WTC11 (cell line): ENCODE data around the gene COG4. TPM values are rescaled to one million over a fixed set of nuclear protein-coding genes. Genes with fewer than 3 reads are reported as not detected.

Experiments used
- ATAC-seq: fragments of 200-7000 bp; cut with Tn5 transposase; 2 replicates; pipeline ENCODE4 v1.10.0; 2021; ENCODE audit warnings: mild to moderate bottlenecking, moderate library complexity
- CTCF ChIA-PET: fragments of 300-600 bp; sonication (Branson Sonifier 250); formaldehyde crosslinking; loops from one replicate; lab custom pipeline; 2021; ENCODE audit warnings: antibody characterized with exemption; lab: Charles Lee
- POLR2A ChIA-PET: fragments of 350-600 bp; sonication (Branson Sonifier 250); formaldehyde crosslinking; loops from one replicate; lab custom pipeline; 2021; ENCODE audit warnings: antibody characterized with exemption; lab: Charles Lee
- DNase-seq: peaks from one replicate; pipeline ENCODE4 v3.0.0; 2021; ENCODE audit warnings: low spot score
- H3K27ac Mint-ChIP-seq: 2 replicates; pipeline ENCODE4 v1.8.0; 2021; ENCODE audit warnings: mixed read lengths
- H3K27me3 Mint-ChIP-seq: 2 replicates; pipeline ENCODE4 v1.8.0; 2021; ENCODE audit warnings: low read depth, mild to moderate bottlenecking, moderate library complexity, mixed read lengths
- H3K36me3 Mint-ChIP-seq: 2 replicates; pipeline ENCODE4 v1.8.0; 2021; ENCODE audit warnings: mixed read lengths
- H3K4me1 Mint-ChIP-seq: 2 replicates; pipeline ENCODE4 v1.8.0; 2022; ENCODE audit warnings: mixed read lengths
- H3K4me3 Mint-ChIP-seq: 2 replicates; pipeline ENCODE4 v1.8.0; 2021; ENCODE audit warnings: mild to moderate bottlenecking, moderate library complexity, mixed read lengths
- H3K9me3 Mint-ChIP-seq: 2 replicates; pipeline ENCODE4 v1.8.0; 2021; ENCODE audit warnings: mixed read lengths
- AR ChIP-seq: fragments of 250-450 bp; sonication (Bioruptor Pico); IDR thresholded peaks from 2 replicates; pipeline ENCODE4 v1.9.0; 2021; ENCODE audit warnings: mild to moderate bottlenecking
- ELF4 ChIP-seq: sonication (generic); formaldehyde crosslinking; IDR thresholded peaks from 2 replicates; pipeline ENCODE4 v1.8.1; 2022; ENCODE audit warnings: low read depth, mild to moderate bottlenecking, moderate library complexity, missing genetic modification reagents
- FOXP4 ChIP-seq: sonication (generic); formaldehyde crosslinking; IDR thresholded peaks from 2 replicates; pipeline ENCODE4 v1.8.0; 2022; ENCODE audit warnings: mild to moderate bottlenecking, missing genetic modification reagents
- KAT7 ChIP-seq: sonication (generic); formaldehyde crosslinking; IDR thresholded peaks from 2 replicates; pipeline ENCODE4 v1.8.1; 2023; ENCODE audit warnings: missing genetic modification reagents, mild to moderate bottlenecking, borderline replicate concordance
- NR3C1 ChIP-seq: sonication (generic); formaldehyde crosslinking; conservative IDR thresholded peaks from 2 replicates; pipeline ENCODE4 v1.8.1; 2023; ENCODE audit warnings: low read depth, mild to moderate bottlenecking, missing genetic modification reagents
- RELA ChIP-seq: sonication (generic); formaldehyde crosslinking; IDR thresholded peaks from 2 replicates; pipeline ENCODE4 v1.8.1; 2022; ENCODE audit warnings: missing genetic modification reagents, mild to moderate bottlenecking, borderline replicate concordance
- USF1 ChIP-seq: sonication (generic); formaldehyde crosslinking; IDR thresholded peaks from 2 replicates; pipeline ENCODE4 v1.8.0; 2022; ENCODE audit warnings: mild to moderate bottlenecking, missing genetic modification reagents
- ZNF263 ChIP-seq: sonication (generic); formaldehyde crosslinking; IDR thresholded peaks from 2 replicates; pipeline ENCODE4 v1.8.1; 2022; ENCODE audit warnings: low read depth, mild to moderate bottlenecking, moderate library complexity, missing genetic modification reagents
- ZNF317 ChIP-seq: sonication (generic); formaldehyde crosslinking; IDR thresholded peaks from 2 replicates; pipeline ENCODE4 v1.8.1; 2023; ENCODE audit warnings: low read depth, mild to moderate bottlenecking, moderate library complexity, missing genetic modification reagents, borderline replicate concordance
- ZNF396 ChIP-seq: fragments of 250-450 bp; sonication (Bioruptor Pico); IDR thresholded peaks from 2 replicates; pipeline ENCODE4 v1.8.0; 2021; ENCODE audit warnings: mild to moderate bottlenecking, moderate library complexity, borderline replicate concordance
- ZNF416 ChIP-seq: fragments of 250-450 bp; sonication (Bioruptor Pico); IDR thresholded peaks from 2 replicates; pipeline ENCODE4 v1.9.0; 2021; ENCODE audit warnings: mild to moderate bottlenecking, inconsistent platforms
- ZNF423 ChIP-seq: fragments of 250-450 bp; sonication (Bioruptor Pico); IDR thresholded peaks from 2 replicates; pipeline ENCODE4 v2.1.2; 2022; ENCODE audit warnings: mild to moderate bottlenecking, moderate library complexity
- ZNF512 ChIP-seq: sonication (generic); formaldehyde crosslinking; IDR thresholded peaks from 2 replicates; pipeline ENCODE4 v1.8.1; 2022; ENCODE audit warnings: missing genetic modification reagents, borderline replicate concordance
- ZNF532 ChIP-seq: fragments of 250-450 bp; sonication (Bioruptor Pico); IDR thresholded peaks from 2 replicates; pipeline ENCODE4 v1.9.0; 2021; ENCODE audit warnings: mild to moderate bottlenecking, borderline replicate concordance
- ZSCAN18 ChIP-seq: fragments of 250-450 bp; sonication (Bioruptor Pico); IDR thresholded peaks from 2 replicates; pipeline ENCODE4 v2.1.2; 2022; ENCODE audit warnings: mild to moderate bottlenecking, moderate library complexity
- total RNA-seq: library from RNA; stranded (reverse); gene quantifications from 3 replicates; pipeline ENCODE4 v1.2.3, GENCODE V29; 2021
- TF ChIP-seq, protein P1 (sequence below): fragments of 250-450 bp; sonication (Bioruptor Pico); IDR thresholded peaks from 2 replicates; pipeline ENCODE4 v1.8.0; 2021; ENCODE audit warnings: mild to moderate bottlenecking
- TF ChIP-seq, protein P2 (sequence below): sonication (generic); formaldehyde crosslinking; IDR thresholded peaks from 2 replicates; pipeline ENCODE4 v1.8.1; 2023; ENCODE audit warnings: mild to moderate bottlenecking, missing genetic modification reagents, moderate library complexity
- TF ChIP-seq, protein P3 (sequence below): sonication (generic); formaldehyde crosslinking; IDR thresholded peaks from 2 replicates; pipeline ENCODE4 v1.8.0; 2022; ENCODE audit warnings: mild to moderate bottlenecking, missing genetic modification reagents

COG4 gene
- total RNA-seq, 1 experiment from 2014 or later: 56.6 TPM

GRCh38 chr16:70494777-70495176 lies 28.6 kb downstream of the COG4 start:
- CTCF ChIA-PET: no interaction called here
- Mint-ChIP-seq H3K9me3 (no peaks in the 10 kb centered on the region), H3K27ac (no peak overlapping the region), H3K27me3 (no peaks in the 10 kb centered on the region), H3K36me3 (peaks cover 38% of the 10 kb centered on the region), H3K4me3 (no peak overlapping the region), H3K4me1 (no peaks in the 10 kb centered on the region)
- DNase-seq: no peak
- POLR2A ChIA-PET: interaction anchor here (0.7 kb wide), 1 partner anchor 76 kb away, joined by 6 read pairs; no protein-coding TSS in a partner anchor
- no peak for ATAC-seq
- no peak for TF ChIP-seq ZSCAN18 (CRISPR knock-in tag)
- TF ChIP-seq, protein P1, sequence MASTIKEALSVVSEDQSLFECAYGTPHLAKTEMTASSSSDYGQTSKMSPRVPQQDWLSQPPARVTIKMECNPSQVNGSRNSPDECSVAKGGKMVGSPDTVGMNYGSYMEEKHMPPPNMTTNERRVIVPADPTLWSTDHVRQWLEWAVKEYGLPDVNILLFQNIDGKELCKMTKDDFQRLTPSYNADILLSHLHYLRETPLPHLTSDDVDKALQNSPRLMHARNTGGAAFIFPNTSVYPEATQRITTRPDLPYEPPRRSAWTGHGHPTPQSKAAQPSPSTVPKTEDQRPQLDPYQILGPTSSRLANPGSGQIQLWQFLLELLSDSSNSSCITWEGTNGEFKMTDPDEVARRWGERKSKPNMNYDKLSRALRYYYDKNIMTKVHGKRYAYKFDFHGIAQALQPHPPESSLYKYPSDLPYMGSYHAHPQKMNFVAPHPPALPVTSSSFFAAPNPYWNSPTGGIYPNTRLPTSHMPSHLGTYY (CRISPR knock-in tag): no peak
- TF ChIP-seq RELA: no peak
- TF ChIP-seq, protein P2, sequence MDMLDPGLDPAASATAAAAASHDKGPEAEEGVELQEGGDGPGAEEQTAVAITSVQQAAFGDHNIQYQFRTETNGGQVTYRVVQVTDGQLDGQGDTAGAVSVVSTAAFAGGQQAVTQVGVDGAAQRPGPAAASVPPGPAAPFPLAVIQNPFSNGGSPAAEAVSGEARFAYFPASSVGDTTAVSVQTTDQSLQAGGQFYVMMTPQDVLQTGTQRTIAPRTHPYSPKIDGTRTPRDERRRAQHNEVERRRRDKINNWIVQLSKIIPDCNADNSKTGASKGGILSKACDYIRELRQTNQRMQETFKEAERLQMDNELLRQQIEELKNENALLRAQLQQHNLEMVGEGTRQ (CRISPR knock-in tag): no peak

GRCh38 chr16:70494202-70494770 lies 29.1 kb downstream of the COG4 start:
- H3K9me3 Mint-ChIP-seq: no peaks in the 10 kb centered on the region
- TF ChIP-seq ZNF532 (no peak), ZNF423 (CRISPR knock-in tag) (no peak), KAT7 (CRISPR knock-in tag) (no peak), ZNF512 (CRISPR knock-in tag) (no peak), USF1 (CRISPR knock-in tag) (no peak), ZNF416 (CRISPR knock-in tag) (no peak), NR3C1 (no peak), ZNF317 (CRISPR knock-in tag) (no peak), FOXP4 (CRISPR knock-in tag) (no peak), ELF4 (CRISPR knock-in tag) (no peak), AR (CRISPR knock-in tag) (no peak), ZNF396 (CRISPR knock-in tag) (no peak), ZNF263 (no peak)
- TF ChIP-seq, protein P3, sequence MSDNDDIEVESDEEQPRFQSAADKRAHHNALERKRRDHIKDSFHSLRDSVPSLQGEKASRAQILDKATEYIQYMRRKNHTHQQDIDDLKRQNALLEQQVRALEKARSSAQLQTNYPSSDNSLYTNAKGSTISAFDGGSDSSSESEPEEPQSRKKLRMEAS (CRISPR knock-in tag): no peak
- TF ChIP-seq, all 79 proteins: peak for 0
- no peaks in the 10 kb centered on the region for H3K27me3 Mint-ChIP-seq
- ATAC-seq (no peak), DNase-seq (no peak)
- CTCF ChIA-PET: no interaction called here
- H3K4me3 Mint-ChIP-seq: no peak overlapping the region
- H3K4me1 Mint-ChIP-seq: no peaks in the 10 kb centered on the region
- POLR2A ChIA-PET: no interaction called here
- H3K36me3 Mint-ChIP-seq: peaks cover 42% of the 10 kb centered on the region
- H3K27ac Mint-ChIP-seq: no peak overlapping the region
